AG04450 (cell line): Measurements from ENCODE around the gene GJB3. TPM values are rescaled to one million over a fixed set of nuclear protein-coding genes. Genes with fewer than 3 reads are reported as not detected.

ENCODE experiments used
- CTCF ChIA-PET: fragments of 300-600, 350-600 bp; formaldehyde crosslinking; extraction: SDS; loops from one replicate; lab custom pipeline; 2022; ENCODE audit warnings: antibody characterized with exemption, inconsistent platforms; lab: Charles Lee
- POLR2A ChIA-PET: fragments of 350-600 bp; formaldehyde crosslinking; extraction: SDS; loops from one replicate; lab custom pipeline; 2021; ENCODE audit warnings: antibody characterized with exemption, inconsistent platforms; lab: Yijun Ruan, JAX
- DNase-seq: peaks from one replicate; pipeline ENCODE4 v3.0.0-alpha.2; 2011; ENCODE audit warnings: low read depth, low spot score
- H3K27ac ChIP-seq: one replicate; pipeline ENCODE4 v1.5.1; 2012; ENCODE audit warnings: low read depth, low read length, control low read depth
- H3K27me3 ChIP-seq: one replicate; pipeline ENCODE4 v1.6.0; 2012; ENCODE audit warnings: low read length; ENCODE audit not compliant: control insufficient read depth, insufficient read depth
- H3K4me3 ChIP-seq: 2 replicates; pipeline ENCODE4 v1.5.1; 2011; ENCODE audit warnings: mild to moderate bottlenecking, low read depth, low read length, control low read depth
- H3K9me3 ChIP-seq: 2 replicates; pipeline ENCODE4 v1.5.1; 2012; ENCODE audit warnings: low read length; ENCODE audit not compliant: control insufficient read depth, insufficient read depth
- polyA plus RNA-seq: library from polyadenylated mRNA; depleted of rRNA; stranded (reverse); fragments of >200 nt; gene quantifications from 2 replicates; pipeline ENCODE4 v1.2.3, GENCODE V29; 2011
- TF ChIP-seq, protein P1 (sequence below): IDR thresholded peaks from 2 replicates; pipeline ENCODE4 v1.5.1; 2011; ENCODE audit warnings: low read depth, low read length, control low read depth, inconsistent platforms

Gene GJB3
- polyA plus RNA-seq, 1 experiment, result not detected

DNA sequence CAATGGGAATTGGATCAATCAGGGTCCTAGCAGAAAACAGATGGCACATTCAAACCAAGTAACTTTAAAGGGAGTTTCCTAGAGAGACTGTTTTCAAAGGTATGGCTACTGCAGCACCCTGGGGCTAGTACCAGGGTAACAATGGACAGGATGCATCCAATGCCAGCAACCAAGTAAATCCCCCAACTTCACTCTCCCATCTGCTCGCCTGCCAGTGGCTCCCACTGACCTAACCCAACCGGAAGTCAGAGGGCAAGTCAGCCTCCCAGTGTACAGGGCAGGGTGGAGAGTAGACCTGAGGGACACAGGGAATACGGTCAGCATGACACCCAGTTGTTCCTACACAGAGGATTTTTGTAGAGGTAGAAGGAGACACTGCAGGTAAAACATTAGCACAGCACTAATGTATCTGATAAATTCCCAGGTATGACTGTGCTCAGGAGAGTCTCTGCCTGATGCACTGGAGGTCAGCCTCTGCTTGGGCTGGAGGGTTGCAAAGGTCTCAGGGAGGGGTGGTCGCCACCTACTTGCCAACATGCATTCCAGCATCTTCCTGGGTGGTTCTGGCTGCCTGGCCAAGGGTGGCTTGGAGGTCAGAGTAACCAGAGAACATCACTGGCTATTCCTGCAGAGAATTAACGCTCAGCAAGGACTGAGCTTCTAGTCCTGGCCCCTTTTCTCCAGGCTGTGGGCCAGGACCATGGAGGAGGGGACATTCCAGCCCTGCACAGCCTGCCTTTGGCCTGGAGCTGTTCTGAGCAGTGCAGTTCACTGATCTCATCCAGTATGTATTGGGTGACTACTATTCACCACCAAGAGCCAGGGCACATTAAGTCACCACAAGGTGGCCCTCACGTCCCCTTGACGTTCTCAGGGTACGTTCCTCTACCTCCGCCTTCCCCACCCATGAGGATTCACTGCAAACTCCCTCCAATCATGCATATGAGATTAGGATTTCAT, 6.7 kb downstream of the GJB3 start:
- CTCF ChIA-PET, result interaction anchor here (0.6 to 3.4 kb wide), 5 partner anchors 21 to 79 kb away, joined by 3 to 25 read pairs (median 4); no protein-coding TSS in a partner anchor
- H3K27ac ChIP-seq, result no peak overlapping the region
- no peak overlapping the region for H3K4me3 ChIP-seq
- no peak for DNase-seq
- H3K27me3 ChIP-seq, result peaks cover 14% of the 10 kb centered on the region
- POLR2A ChIA-PET, result no interaction called here
- TF ChIP-seq, protein P1, sequence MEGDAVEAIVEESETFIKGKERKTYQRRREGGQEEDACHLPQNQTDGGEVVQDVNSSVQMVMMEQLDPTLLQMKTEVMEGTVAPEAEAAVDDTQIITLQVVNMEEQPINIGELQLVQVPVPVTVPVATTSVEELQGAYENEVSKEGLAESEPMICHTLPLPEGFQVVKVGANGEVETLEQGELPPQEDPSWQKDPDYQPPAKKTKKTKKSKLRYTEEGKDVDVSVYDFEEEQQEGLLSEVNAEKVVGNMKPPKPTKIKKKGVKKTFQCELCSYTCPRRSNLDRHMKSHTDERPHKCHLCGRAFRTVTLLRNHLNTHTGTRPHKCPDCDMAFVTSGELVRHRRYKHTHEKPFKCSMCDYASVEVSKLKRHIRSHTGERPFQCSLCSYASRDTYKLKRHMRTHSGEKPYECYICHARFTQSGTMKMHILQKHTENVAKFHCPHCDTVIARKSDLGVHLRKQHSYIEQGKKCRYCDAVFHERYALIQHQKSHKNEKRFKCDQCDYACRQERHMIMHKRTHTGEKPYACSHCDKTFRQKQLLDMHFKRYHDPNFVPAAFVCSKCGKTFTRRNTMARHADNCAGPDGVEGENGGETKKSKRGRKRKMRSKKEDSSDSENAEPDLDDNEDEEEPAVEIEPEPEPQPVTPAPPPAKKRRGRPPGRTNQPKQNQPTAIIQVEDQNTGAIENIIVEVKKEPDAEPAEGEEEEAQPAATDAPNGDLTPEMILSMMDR, result no peak
- H3K9me3 ChIP-seq, result peaks cover 9% of the 10 kb centered on the region

DNA sequence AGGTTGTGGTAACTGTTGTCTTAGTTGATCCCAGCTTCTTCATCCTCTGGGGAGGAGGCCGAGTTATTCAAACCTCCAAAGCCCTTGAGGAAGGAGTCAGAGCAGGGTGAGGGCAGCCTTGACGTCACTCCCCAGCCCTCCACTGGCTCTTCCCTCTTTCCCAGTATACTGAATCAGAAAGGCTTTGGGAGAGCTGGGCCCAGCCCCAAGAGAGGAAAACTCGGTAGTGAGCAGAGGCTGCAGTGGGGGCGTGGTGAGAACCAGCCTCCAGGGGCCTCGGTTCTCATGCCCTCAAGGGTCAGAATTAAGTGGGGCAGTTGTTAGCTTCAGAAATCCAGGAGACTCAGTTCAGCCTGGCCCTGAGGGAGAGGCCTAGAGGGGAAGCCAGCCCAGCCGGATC, 10.0 kb downstream of the GJB3 start:
- TF ChIP-seq, protein P1, result no peak
- CTCF ChIA-PET, result no interaction called here
- peaks cover 16% of the 10 kb centered on the region for H3K27me3 ChIP-seq
- H3K9me3 ChIP-seq, result peaks cover 9% of the 10 kb centered on the region
- POLR2A ChIA-PET, result no interaction called here
- DNase-seq, result no peak
- H3K4me3 ChIP-seq, result no peak overlapping the region
- H3K27ac ChIP-seq, result no peak overlapping the region

DNA sequence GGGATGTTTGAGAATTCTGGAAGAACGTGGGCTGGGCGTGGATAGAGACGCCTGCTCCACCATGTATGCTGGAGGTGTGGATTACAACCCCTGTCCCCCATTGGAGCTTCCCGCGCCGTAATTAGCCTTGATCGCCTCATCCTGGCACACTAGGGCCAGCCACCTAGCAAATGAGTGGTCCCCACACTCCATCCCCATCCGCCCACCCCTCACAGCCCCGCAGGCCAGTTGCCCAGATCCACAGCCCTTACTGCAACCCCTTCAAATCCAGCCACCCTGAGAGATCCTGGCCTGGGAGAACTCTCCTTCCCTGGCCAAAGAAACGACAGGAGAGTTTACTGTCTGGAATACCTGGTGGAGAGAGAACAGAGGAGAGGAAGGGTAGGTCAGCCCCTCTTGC, 11.4 kb downstream of the GJB3 start:
- Histone ChIP-seq H3K4me3 (no peak overlapping the region), H3K27ac (no peak overlapping the region), H3K27me3 (peaks cover 16% of the 10 kb centered on the region), H3K9me3 (peaks cover 9% of the 10 kb centered on the region)
- POLR2A ChIA-PET, result no interaction called here
- CTCF ChIA-PET, result no interaction called here
- TF ChIP-seq, protein P1, result no peak
- DNase-seq, result no peak

DNA sequence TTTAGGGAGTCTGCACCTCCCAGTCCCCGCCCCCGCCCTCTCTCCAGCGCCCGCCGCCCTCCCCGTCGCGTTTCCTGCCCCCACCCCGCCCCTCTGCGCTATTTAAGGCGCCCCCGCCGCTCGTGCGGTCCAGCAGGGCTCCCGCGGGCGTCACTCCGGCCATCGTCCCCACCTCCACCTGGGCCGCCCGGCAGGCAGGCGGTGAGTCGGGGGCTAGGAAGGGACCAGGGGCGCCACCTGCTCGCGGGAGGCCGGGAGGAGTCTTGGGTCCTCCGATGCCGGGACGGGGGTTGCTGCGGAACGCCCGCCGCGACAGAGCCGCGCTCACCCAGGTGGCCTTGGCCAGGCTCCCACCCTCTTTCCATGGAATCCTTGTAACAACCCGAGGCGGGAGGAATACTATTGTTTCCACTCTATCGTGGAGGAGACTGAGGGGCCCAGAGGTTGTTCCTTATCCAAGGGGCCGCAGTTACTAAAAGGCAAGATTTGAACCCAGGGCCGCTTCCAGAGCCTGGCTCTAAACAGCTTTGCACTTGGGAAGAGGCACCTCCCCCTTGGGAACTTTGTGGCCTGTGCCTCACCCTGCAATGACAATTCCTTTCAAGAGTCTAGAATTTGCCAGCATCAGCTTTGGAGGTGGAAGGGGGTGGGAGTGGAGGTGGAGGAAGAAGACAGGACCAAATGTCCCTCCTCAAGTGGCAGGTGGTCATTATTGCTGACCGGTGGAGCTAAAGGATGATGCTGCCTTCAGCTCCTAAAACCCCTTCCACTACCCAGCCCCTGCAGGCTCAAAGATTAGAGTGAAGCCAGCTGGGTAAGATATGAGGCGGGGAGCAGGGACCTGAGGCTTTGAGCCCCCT, 12.1 kb downstream of the GJB3 start, which contains the start of gene GJA4:
GJA4 (plus strand) TSS at position 132 of the 860 bp plus-strand sequence. CDS start 1,215 bp downstream, outside the sequence.
- ChIA-PET POLR2A (no interaction called here), CTCF (no interaction called here)
- DNase-seq, result no peak
- Histone ChIP-seq H3K27ac (no peak within 1 kb of the TSS), H3K27me3 (peaks cover 16% of the 10 kb centered on the region), H3K9me3 (peaks cover 9% of the 10 kb centered on the region), H3K4me3 (no peak within 1 kb of the TSS)
- TF ChIP-seq, protein P1, result no peak
